Right lobe of liver (tissue), 4 donors: ENCODE data around the gene ALDH8A1.

Experiments
- POLR2A ChIP-seq: fragments of 450-650 bp; IDR thresholded peaks from one replicate; pipeline ENCODE4 v1.6.1; 2017; ENCODE audit warnings: antibody characterized with exemption, mild to moderate bottlenecking
- TF ChIP-seq, protein P1 (sequence below), 4 donors: fragments of 200-600 bp in 3 of 4; fragments of 450-650 bp in 1 of 4; IDR thresholded peaks; one replicate each; pipeline versions ENCODE4 v1.5.1 to v1.8.0; 2016 to 2022; ENCODE audit warnings: antibody characterized with exemption in 4 of 4, mild to moderate bottlenecking in 2 of 4
- donor health status: DM: no; HTN: no; CAD: no.
- donor health status: DM: no; HTN: no; CAD: no.
- donor health status: DM: no; HTN: yes; CAD: no.

DNA sequence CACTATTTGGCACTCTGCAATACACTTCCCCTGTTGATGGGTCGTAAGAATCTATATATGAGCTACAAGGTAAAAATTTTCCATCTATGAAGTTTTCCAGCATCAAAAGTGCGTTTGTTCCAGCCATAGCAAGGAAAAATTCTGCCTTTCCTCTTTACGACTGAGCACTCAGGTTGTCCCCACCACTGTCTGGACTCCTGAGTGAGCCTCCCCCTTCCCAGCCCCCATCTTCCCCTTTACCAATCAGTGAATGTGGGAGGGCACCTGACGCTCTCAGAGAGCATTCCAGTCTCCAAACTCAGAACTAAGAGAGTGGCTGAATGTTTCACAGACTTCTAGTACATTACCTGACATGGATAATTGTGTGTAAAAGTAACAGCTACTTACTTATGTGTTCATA, at the start of gene ALDH8A1:
- TF ChIP-seq, protein P1, sequence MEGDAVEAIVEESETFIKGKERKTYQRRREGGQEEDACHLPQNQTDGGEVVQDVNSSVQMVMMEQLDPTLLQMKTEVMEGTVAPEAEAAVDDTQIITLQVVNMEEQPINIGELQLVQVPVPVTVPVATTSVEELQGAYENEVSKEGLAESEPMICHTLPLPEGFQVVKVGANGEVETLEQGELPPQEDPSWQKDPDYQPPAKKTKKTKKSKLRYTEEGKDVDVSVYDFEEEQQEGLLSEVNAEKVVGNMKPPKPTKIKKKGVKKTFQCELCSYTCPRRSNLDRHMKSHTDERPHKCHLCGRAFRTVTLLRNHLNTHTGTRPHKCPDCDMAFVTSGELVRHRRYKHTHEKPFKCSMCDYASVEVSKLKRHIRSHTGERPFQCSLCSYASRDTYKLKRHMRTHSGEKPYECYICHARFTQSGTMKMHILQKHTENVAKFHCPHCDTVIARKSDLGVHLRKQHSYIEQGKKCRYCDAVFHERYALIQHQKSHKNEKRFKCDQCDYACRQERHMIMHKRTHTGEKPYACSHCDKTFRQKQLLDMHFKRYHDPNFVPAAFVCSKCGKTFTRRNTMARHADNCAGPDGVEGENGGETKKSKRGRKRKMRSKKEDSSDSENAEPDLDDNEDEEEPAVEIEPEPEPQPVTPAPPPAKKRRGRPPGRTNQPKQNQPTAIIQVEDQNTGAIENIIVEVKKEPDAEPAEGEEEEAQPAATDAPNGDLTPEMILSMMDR (IDR thresholded peaks at IDR 0.05): no peak
- TF ChIP-seq POLR2A: peak; percentile 77
